ENCODE results near the gene ITPR1.

The ITPR1 gene

DNA sequence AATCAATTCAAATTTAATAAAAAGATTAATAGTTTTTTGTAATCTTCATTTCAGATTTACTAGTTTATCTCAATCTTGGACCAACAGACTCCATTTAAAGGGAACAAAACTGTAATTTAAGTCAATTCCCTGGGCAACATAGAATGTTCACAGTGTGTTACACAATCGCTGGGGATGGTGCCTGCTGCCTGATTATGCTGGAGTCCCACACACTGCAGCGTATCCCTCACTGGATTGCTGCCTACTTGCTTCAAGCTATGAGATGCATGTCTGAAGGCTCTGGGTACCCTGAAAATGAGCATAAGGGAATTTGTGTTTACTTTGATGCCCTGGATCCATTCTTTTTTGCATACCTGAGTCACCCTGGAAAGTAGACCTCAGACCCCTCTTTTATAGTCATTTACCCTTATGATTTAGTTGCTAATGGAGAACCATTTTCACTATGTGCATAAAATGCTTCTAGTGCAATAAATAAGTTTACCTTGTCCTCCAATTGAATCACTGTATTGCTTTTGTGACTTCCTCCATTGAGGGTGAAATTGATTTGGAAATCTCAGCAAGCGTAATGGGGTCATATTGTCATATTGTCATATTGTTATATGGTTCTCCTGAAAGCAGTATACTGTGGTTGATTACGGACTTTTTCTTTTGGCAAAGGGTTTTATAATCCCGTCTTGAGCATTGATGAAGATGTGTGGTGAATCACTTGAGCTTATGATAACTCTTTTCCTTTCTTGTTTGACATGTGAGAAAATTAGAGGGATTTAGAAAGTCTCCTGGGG is 35.9 kb downstream of the ITPR1 start:
- in situ Hi-C loops (cut with MboI; ENCODE audit: low pct_unique_long_range_greater_than_20kb, low sequenced_read_pairs, unreplicated experiment), result no loop called here
- no peak for DNase-seq (ENCODE audit: low spot score)
- TF ChIP-seq, protein P1, sequence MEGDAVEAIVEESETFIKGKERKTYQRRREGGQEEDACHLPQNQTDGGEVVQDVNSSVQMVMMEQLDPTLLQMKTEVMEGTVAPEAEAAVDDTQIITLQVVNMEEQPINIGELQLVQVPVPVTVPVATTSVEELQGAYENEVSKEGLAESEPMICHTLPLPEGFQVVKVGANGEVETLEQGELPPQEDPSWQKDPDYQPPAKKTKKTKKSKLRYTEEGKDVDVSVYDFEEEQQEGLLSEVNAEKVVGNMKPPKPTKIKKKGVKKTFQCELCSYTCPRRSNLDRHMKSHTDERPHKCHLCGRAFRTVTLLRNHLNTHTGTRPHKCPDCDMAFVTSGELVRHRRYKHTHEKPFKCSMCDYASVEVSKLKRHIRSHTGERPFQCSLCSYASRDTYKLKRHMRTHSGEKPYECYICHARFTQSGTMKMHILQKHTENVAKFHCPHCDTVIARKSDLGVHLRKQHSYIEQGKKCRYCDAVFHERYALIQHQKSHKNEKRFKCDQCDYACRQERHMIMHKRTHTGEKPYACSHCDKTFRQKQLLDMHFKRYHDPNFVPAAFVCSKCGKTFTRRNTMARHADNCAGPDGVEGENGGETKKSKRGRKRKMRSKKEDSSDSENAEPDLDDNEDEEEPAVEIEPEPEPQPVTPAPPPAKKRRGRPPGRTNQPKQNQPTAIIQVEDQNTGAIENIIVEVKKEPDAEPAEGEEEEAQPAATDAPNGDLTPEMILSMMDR (IDR thresholded peaks at IDR 0.05; ENCODE audit: extremely low read depth, insufficient read depth, missing control alignments), result no peak

DNA sequence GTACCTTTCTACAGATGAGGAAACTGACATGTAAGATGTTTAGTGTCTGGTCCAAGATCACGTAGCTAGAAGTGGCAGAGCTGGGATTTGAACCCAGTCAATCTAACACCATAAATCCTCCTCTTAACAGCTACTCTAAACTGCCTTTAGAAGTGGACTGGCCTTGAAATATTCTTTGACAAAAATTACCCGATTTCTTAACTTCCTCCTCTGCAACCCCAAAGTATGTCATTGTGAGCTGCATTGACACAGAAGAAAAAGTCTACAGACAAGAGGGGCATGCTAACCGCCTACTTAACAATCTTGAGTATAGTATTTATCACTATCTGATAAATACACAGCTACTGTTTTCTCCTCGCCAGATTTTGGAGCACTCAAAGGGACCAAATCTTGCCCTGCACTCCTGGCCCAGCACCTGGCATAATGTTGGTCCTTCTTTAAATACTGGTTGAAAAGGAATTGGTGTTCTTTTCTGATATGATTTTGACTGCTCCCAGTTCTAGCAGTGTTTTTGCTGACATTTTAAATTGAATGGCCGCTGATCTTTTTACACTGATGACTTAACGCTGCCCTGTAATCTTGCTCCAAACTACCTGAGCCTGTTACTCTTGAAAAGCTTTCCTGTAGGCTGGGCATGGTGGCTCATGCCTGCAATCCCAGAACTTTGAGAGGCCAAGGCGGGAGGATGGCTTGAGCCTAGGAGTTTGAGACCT is 36.9 kb downstream of the ITPR1 start:
- TF ChIP-seq, protein P1 (IDR thresholded peaks at IDR 0.05; ENCODE audit: extremely low read depth, insufficient read depth, missing control alignments), result no peak
- in situ Hi-C loops (cut with MboI; ENCODE audit: low pct_unique_long_range_greater_than_20kb, low sequenced_read_pairs, unreplicated experiment), result no loop called here
- DNase-seq (ENCODE audit: low spot score), result no peak

DNA sequence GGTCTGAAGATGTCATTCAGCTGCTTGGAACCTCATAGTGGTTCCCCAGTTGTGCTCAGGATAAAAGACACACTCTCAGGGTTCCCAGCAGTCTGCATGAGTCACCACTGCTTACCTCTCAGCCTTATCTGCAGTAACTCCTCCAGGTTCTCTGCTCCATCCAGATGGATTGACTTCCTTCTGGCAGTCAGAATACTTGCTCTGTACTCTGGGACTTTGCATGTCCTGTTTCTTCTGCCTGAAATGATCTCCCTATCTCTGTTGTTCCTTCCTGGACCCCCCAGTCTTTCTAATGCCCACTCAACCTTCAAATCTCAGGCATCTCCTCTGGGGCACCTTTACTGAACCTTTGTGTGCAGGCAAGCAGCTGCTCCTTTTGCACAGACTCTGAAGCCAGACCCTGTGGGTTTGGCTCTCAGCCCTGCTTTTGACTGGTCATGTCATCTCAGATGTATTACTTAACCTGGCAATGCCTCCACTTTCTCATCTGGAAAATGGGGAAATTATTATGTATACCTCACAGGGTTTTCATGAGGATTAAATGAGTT is 38.4 kb downstream of the ITPR1 start:
- in situ Hi-C loops (cut with MboI; ENCODE audit: low pct_unique_long_range_greater_than_20kb, low sequenced_read_pairs, unreplicated experiment), result no loop called here
- TF ChIP-seq, protein P1 (IDR thresholded peaks at IDR 0.05; ENCODE audit: extremely low read depth, insufficient read depth, missing control alignments), result no peak

DNA sequence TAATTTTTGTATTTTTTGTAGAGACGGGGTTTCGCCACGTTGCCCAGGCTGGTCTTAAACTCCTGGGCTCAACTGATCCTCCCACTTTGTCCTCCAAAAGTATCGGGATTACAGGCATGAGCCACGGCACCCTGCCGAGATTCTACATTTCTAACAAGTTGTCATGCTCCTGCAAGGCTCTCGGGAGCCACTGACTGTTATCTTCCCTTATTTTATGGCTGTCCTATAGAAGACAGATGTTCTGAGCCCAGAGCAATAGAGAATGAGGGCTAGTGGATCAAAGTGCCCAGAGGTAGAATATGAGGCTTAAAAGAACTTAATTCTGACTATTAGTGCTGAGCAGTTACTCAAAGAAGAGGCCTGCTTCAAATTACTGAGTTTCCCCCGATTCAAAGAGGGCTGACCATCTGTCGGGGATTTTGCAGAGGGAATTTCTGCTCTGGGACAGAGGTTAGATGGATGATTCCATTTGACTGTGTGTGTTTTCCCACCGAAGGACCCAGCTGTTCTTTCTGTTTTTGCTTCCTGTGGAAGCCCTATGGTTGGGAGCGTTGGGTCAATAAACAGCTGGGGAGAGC is 39.5 kb downstream of the ITPR1 start:
- TF ChIP-seq, protein P1 (IDR thresholded peaks at IDR 0.05; ENCODE audit: extremely low read depth, insufficient read depth, missing control alignments), result no peak
- DNase-seq (ENCODE audit: low spot score), result no peak
- in situ Hi-C loops (cut with MboI; ENCODE audit: low pct_unique_long_range_greater_than_20kb, low sequenced_read_pairs, unreplicated experiment), result no loop called here

More for the DNA sequence above, 38.4 kb downstream of the ITPR1 start:
- no peak for DNase-seq (ENCODE audit: low spot score)

DNA sequence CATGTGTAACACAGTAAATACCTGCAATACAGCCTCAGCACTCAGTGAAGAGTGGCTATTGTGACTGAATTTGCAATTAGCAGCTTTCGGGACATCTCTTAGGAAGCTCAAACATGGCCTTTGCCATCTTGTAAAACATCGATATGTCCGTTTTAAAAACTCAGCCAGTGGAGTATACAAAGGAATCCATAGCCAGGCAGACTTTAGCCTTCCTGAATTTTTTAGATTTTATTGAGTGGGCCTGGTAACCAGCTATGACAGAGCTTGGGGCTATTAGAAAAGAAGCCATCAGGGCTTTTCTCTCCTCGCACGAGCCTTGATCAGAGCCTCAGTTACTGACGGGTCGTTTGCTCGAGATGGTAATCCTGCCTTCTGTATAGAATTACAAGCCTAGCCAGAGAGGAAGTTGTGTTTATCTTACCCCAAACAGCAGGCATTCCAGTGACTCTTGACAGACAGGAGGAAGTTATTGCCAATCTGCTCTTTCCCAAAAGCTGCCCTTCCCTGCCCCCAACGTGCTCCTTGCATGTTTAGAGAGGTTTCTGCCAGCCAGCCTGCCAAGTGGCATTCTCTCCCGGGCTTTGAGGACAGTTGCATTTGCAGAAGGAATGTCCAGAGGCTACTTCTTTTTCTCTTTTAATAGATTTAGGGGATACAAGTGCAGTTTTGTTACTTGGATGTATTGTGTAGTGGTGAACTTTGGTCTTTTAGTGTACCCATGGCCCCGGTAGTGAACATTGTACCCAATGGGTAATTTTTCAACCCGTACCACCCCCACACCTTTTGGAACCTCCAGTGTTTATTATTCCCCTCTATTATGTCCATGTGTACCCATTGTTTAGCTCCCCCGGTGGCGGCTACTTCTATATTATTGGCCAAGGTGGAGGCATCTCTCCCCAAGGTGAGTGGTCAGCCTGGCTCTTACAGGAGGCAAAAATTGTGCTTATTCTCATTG is 40.6 kb downstream of the ITPR1 start:
- no peak for DNase-seq (ENCODE audit: low spot score)
- in situ Hi-C loops (cut with MboI; ENCODE audit: low pct_unique_long_range_greater_than_20kb, low sequenced_read_pairs, unreplicated experiment), result no loop called here
- TF ChIP-seq, protein P1 (IDR thresholded peaks at IDR 0.05; ENCODE audit: extremely low read depth, insufficient read depth, missing control alignments), result no peak
